Kidney epithelial cell (primary cell): ENCODE results near the gene FAM241A. TPM values are rescaled to one million over a fixed set of nuclear protein-coding genes. Genes with fewer than 3 reads are reported as not detected.
"Not testable (repeated sequence)": the region's sequence is repeated elsewhere in the genome, so short reads cannot be mapped to it uniquely, and the experiment has no call there.

Experiments
- DNase-seq: peaks from one replicate; pipeline ENCODE4 v3.0.0-alpha.2; 2010; ENCODE audit warnings: low read depth
- H3K27me3 ChIP-seq: 2 replicates; pipeline ENCODE4 v1.6.0; 2011; ENCODE audit warnings: low read length; ENCODE audit not compliant: control insufficient read depth, insufficient read depth
- H3K36me3 ChIP-seq: 2 replicates; pipeline ENCODE4 v1.5.1; 2011; ENCODE audit warnings: low read length; ENCODE audit not compliant: control insufficient read depth, insufficient read depth
- H3K4me3 ChIP-seq: 2 replicates; pipeline ENCODE4 v1.5.1; 2011; ENCODE audit warnings: low read depth, mild to moderate bottlenecking, control low read depth, low read length
- total RNA-seq: library from RNA; depleted of rRNA; stranded (reverse); fragments of >200 nt; gene quantifications from 2 replicates; pipeline ENCODE4 v1.2.3, GENCODE V29; 2015
- TF ChIP-seq, protein P1 (sequence below): IDR thresholded peaks from 2 replicates; pipeline ENCODE4 v1.5.1; 2011; ENCODE audit warnings: mild to moderate bottlenecking, moderate library complexity, low read length, control low read depth, inconsistent platforms; ENCODE audit not compliant: insufficient read depth, poor library complexity, severe bottlenecking

Gene FAM241A
- total RNA-seq, 1 donor from 2014 or later: 1.5 TPM

DNA sequence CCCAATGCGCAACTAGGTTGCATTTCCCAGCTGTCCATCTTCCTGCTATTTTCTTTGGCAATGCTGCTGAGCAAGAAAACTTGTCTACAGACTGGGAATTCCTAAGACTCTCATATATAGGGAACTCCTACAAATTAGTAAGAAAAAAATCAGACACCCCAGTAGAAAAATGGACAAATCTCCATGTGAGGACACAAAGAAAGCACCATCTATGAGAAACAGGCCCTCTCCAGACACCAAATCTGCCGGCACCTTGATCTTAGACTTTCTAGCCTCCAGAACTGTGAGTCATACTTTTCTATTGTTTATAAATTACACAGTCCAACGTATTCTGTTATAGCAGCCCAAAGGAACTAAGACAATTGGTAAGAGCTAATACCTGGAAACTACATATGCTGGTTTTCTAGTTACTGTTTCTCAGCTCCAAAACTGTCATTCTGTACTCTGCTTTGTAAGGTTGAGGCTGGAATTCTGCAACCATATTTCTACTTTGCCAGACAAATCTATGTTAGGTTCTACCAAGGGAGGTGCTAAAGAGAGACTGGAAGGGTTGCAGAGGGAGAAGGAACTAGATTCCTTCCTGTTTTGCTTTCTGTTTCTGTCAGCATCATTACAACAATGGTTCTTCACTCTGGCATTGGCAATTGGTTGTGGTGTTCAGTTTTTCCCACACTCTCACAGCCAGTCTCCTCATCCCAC is 35.7 kb upstream of the FAM241A start:
- Histone ChIP-seq H3K4me3 (no peak overlapping the region), H3K27me3 (no peaks in the 10 kb centered on the region), H3K36me3 (no peaks in the 10 kb centered on the region)
- DNase-seq: no peak
- TF ChIP-seq, protein P1, sequence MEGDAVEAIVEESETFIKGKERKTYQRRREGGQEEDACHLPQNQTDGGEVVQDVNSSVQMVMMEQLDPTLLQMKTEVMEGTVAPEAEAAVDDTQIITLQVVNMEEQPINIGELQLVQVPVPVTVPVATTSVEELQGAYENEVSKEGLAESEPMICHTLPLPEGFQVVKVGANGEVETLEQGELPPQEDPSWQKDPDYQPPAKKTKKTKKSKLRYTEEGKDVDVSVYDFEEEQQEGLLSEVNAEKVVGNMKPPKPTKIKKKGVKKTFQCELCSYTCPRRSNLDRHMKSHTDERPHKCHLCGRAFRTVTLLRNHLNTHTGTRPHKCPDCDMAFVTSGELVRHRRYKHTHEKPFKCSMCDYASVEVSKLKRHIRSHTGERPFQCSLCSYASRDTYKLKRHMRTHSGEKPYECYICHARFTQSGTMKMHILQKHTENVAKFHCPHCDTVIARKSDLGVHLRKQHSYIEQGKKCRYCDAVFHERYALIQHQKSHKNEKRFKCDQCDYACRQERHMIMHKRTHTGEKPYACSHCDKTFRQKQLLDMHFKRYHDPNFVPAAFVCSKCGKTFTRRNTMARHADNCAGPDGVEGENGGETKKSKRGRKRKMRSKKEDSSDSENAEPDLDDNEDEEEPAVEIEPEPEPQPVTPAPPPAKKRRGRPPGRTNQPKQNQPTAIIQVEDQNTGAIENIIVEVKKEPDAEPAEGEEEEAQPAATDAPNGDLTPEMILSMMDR: no peak

DNA sequence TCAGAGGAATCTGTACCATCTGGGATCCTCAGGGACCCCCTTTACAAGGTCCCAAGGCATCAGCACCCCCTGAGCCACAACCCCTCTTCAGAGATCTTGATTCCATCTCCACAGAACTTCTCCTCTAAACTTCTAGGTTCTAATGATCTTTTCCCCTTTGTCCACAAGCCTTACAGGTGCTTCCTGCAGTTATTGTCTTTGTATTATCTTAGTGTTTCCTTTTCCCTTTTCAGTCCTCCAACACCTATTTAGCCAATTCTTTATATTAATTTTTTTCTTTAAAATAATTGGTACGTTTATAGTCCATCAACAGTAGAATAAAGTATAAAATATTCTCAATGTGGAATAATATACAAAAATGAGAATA is 35.2 kb upstream of the FAM241A start:
- Histone ChIP-seq H3K4me3 (no peak overlapping the region), H3K27me3 (no peaks in the 10 kb centered on the region), H3K36me3 (no peaks in the 10 kb centered on the region)
- TF ChIP-seq, protein P1: no peak
- DNase-seq: no peak

DNA sequence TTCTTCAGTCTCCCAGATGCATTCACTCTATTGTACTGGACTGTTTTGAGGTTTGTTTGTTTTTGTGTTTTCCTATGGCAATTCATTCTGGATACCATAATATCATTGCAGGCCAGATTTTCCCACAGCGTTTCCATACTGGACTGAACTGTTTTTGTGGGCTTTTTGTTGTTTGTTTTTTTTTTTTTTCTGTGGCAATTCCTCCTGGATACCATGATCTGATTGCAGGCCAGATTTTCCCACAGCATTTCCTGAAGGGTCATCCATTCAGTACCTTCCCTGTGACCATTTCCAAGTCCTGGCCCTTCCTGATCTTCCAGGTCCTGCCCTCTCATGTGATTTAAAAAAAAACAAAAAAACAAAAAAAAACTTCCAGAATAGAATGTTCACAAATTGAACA is 33.9 kb upstream of the FAM241A start:
- Histone ChIP-seq H3K27me3 (no peaks in the 10 kb centered on the region), H3K4me3 (no peak overlapping the region), H3K36me3 (no peaks in the 10 kb centered on the region)
- TF ChIP-seq, protein P1: no peak
- DNase-seq: no peak

DNA sequence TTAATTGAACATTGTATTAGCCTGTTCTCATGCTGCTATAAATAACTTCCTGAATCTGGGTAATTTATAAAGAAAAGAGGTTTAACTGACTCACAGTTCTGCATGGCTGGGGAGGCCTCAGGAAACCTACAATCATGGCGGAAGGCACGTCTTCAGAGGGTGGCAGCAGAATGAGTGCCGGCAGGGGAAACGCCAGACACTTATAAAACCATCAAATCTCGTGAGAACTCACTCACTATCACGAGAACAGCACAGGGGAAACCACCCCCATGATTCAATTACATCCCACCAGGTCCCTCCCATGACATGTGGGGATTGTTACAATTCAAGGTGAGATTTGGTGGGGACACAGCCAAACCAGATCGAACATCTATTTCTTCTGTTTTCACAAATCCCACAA is 33.2 kb upstream of the FAM241A start:
- not testable (repeated sequence) for H3K36me3 ChIP-seq, DNase-seq, H3K4me3 ChIP-seq, H3K27me3 ChIP-seq

DNA sequence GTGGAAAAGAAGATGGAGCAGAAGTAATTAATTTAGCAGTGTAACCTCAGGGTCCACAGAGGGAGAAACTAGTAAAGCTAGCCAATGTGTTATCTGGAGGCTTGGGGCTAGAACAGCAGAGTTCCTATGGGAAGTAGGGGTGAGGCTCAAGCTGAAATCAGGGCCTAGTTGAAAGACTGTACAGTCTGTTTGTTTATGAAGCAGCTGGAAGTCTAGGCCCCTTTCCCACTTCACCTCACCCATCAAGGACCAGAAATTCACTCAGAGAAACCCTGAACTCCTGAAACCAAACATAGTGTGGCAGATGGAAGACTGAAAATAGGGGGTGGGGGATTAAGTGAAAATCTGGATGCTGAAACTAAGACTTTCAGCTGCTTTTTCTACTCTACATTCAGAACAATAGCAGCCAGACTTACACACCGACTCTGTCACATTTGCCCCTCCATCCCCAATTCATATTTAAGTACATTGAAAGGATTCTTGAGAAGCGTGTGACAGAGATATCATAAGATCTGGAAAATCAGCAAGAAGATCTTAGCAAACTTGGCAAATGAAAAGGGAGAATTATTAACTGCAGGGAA is 32.6 kb upstream of the FAM241A start:
- no peaks in the 10 kb centered on the region for H3K36me3 ChIP-seq
- H3K27me3 ChIP-seq: no peaks in the 10 kb centered on the region
- DNase-seq: no peak
- TF ChIP-seq, protein P1: no peak
- H3K4me3 ChIP-seq: no peak overlapping the region

DNA sequence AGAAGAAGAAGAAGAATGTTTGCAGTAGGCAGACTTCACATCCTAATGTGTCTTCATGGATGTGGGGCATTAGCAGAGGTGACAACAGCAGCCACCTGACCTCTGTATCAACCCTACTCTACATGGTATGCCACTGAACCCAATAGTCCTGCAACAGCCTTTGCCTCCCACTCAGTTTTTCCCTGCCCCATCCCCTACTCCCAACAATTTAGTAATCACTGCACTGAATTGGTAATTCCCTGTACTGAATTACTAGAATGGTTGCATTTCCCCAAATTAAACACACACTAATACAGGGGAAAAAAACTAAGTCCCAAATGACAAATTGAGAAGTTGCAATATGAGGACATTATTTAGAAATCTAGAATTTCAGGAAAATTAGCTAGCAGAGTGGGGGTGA is 31.4 kb upstream of the FAM241A start:
- DNase-seq: no peak
- Histone ChIP-seq H3K36me3 (no peaks in the 10 kb centered on the region), H3K27me3 (no peaks in the 10 kb centered on the region), H3K4me3 (no peak overlapping the region)
- TF ChIP-seq, protein P1: no peak
